Cortex of kidney (tissue), 1 donor: ENCODE measurements around the gene KRTAP5-11.
"Not testable (repeated sequence)": the region's sequence is repeated elsewhere in the genome, so short reads cannot be mapped to it uniquely, and the experiment has no call there.

ENCODE experiments used
- DNase-seq: peaks from one replicate; lab custom pipeline; 2025; lab: John Stamatoyannopoulos, UW

KRTAP5-11 gene

DNA sequence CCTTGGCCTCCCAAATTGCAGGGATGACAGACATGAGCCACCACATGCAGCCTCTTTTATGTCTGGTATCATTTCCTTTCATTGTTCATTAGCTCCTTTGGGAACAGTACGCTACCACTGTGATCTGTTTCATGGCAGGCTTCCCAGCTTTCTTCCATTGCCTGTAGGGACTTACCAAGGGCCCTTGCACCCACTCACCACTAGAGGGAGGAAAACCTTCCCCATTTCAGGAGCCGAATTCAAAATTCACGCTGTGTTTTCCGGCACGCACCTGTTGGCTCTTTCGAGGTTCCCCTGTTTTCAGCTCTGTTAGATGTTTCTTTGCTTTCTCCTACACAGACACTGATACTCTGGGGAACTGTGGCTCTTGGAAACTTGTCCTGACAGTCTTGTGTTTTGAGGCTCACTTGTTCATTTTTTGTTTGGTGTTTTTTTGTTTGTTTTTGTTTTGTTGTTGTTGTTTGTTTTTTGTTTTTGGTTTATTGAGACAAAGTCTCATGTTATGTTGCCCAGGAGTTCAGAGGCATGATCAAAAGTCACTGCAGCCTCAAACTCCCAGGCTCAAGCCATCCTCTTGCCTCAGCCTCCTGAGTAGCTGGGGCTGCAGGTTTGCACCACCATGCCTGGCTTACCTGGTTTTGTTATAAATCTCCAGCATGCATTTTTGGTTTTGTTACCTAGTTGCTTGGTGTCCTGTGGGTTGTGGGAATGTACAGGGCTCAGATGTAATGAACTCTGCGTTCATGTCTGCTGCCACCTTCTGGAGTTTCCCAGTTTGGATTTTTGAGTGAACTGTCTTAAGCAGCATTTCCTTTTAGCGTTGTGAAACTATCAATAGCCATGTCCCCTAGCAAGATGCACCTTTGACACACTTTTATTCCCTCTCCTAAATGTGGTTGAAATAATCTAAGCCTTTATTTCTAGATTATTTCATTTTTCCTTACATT, 2.3 kb downstream of the KRTAP5-11 start:
- no peak for DNase-seq

GRCh38 chr11:71579513-71579912, 3.2 kb downstream of the KRTAP5-11 start:
- not testable (repeated sequence) for DNase-seq

DNA sequence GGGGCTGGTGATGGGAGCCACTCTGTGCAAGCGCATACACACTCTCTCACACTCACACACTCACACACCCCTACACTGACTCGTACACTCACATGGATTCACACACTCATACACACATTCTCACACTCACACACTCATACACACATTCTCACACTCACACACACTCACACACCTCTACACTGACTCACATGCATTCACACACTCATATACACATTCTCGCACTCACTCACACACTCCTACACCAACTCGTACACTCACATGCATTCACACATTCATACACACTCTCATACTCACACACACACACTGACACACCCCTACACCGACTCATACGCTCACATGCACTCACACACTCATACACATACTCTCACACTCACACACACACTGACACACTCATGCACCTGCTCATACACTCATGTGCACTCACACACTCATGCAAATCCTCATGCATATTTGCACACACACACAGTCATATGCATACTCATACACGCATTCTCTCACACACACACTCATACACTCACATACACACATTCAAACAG, 5.1 kb downstream of the KRTAP5-11 start:
- no peak for DNase-seq

- DNase-seq = not testable (repeated sequence)
Observed at GRCh38 chr11:71576688-71577465, 5.8 kb downstream of the KRTAP5-11 start.

GRCh38 chr11:71575723-71576424, 6.8 kb downstream of the KRTAP5-11 start:
- DNase-seq = no peak

GRCh38 chr11:71574418-71574817, 8.3 kb downstream of the KRTAP5-11 start:
- no peak for DNase-seq

DNA sequence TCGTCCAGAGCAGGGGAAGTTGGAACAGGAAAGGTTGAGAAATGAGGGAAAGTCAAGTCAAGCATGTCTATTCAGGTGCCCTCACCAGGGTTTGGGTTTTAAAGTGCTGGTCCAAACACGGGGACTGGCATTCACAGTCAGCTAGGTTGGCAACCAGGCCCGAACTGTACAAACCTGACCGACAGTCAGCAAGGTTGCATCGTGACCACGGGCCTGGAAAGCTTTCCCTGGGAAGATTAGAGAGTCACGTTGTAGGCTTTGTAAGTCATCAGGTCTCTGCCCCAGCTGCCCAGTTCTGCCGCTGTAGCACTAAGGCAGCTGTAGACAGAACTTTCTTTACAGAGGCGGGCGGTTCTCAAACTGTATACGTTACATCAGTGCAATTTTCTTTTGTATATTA, 9.9 kb downstream of the KRTAP5-11 start:
- DNase-seq = no peak

DNA sequence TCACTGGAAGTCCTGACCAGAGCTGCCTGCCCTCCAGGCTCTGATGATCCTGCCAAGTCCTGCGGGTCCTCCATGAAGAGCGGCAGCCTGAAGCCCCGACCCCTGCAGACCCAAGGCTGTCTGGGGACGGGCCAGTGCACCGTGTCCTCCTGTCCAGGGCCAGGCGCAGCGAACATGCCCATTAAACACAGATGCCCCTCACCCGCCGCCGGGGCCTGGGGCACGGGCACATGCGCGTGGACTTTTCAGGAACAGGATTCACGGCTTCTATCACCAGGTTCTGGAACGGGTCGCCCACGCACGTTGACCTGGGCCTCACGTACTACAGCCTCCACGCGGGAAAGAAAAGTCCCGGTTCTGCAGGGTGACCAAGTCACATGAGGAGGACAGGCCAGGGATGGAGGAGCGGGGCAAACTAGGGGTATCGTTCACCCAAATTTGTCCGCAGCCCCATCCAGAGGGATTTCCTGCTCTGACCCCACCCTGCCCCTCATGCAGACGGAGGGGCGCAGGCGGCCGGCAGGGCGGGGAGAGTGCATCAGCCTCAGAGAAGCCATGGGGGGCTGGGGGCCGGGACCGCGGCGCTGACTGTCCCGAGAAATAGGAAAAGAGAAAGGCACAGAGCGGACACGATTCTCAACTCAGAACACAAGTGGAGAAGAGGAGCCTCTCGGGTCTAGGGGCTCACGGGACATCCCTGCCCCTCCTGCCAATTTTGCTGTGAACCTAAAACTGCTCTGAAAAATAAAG, 11.4 kb downstream of the KRTAP5-11 start:
- DNase-seq = not testable (repeated sequence)

- no peak for DNase-seq
Observed at GRCh38 chr11:71568704-71569349, 13.8 kb downstream of the KRTAP5-11 start.

GRCh38 chr11:71567633-71568032, 15.0 kb downstream of the KRTAP5-11 start:
- not testable (repeated sequence) for DNase-seq

DNA sequence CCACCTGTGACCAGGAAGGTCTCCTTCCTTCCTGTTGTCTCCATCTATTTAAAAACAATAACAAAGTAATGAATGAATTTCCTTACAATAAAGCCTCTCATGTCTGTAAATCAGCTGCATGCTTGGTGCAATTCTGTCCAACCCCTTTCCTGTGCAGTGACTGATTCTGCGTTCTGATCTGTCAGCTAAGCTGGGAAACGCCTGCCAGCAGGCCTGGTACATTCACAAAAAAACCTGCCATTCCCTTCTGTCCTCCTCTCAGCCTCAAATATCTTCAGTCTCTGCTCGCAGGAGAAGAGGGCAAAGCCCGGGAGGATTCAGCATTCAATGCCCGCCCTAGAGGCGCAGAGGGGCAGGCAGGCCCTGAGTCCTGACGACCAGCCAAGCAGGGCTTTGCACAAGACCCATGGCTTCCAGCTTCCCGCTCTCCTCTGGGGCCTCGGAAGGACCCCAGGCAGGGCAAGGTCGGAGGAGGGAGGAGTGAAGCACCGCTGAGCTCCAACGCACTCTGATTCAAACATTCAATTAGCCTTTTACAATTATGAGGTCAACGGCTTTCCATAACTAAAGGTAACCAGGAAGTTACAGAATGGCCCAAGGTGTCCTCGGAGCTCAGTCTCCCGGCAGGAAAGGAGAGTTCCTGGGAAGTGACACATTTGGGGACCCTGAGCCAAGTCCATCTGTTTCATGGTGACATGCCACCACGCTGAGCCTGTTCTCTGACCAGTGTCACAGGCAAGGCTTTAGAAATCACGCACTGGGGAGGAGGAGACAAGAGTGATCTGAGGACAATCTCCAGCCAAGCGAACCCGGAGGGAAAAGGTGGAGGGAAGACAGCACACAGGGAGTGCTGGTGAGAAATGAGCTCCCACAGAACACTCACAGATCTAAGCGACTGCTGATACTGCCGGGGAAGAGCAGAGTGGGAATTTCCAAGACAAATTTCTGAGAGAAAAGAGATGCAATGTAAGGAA, 15.8 kb downstream of the KRTAP5-11 start:
- DNase-seq = not testable (repeated sequence)

DNA sequence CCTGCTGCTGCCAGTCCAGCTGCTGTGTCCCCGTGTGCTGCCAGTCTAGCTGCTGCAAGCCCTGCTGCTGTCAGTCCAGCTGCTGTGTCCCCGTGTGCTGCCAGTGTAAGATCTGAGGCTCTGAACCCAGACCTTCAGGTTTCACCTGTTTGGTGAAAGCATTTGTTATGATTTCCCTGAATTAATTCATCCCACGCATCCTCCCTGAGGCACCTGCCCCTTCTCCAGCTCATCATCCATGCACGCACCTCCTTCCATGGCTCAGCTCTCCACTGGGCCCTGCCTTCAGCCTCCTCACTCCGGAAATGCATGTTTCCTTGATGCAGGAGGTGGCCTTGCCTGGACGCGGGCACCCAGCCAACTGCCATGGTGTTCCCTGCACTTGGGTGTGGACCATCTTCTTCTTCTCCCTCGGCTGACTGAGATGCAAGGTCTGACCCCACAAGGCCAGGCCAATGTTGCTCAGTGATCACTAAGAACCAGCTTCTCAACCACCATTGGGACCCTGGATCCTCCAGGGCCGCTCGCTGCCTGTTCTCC, 16.5 kb downstream of the KRTAP5-11 start:
- no peak for DNase-seq

DNA sequence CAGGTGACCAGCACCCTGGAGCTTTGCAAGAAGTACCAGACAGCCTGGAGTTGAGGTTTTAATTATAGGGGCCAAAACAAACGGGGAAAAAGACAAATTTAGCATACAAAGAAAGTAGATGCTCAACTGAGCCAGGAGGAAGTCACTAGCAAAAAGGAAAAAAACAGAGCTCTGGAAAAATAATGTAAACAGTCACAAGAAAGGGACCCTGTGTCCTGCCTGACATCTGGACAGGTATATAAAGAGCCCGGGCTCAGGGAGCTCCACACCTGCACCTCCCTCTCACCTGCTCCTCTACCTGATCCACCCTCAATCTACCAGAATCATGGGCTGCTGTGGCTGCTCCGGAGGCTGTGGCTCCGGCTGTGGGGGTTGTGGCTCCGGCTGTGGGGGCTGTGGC, 17.4 kb downstream of the KRTAP5-11 start, which contains the start of gene KRTAP5-10:
TSS of gene KRTAP5-10 (plus strand) at position 301 of the 400 bp plus-strand sequence. CDS start at position 326, 25 bp downstream.
- no peak for DNase-seq

- DNase-seq = no peak
Observed at GRCh38 chr11:71564430-71564829, 18.2 kb downstream of the KRTAP5-11 start.

- DNase-seq = no peak
Observed at GRCh38 chr11:71563406-71563805, 19.3 kb downstream of the KRTAP5-11 start.

DNA sequence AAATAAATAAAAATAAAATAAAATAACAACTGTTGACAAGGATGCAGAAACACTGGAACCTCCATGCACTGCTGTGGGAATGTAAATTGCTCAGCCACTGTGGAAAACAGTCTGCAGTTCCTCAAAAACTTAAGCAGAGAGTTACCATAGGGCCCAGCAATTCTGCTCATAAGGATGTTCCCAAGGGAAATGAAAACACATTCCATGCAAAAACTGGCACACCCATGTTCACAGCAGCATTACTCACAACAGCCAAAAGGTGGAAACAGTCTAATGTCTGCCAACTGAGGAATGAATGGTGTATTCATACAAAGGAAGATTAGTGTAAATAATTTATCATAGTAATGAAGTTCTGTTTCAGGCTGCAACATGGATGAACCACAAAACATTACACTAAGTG, 20.6 kb downstream of the KRTAP5-11 start:
- DNase-seq = no peak

- DNase-seq = no peak
Observed at GRCh38 chr11:71558996-71559395, 23.7 kb downstream of the KRTAP5-11 start.

DNA sequence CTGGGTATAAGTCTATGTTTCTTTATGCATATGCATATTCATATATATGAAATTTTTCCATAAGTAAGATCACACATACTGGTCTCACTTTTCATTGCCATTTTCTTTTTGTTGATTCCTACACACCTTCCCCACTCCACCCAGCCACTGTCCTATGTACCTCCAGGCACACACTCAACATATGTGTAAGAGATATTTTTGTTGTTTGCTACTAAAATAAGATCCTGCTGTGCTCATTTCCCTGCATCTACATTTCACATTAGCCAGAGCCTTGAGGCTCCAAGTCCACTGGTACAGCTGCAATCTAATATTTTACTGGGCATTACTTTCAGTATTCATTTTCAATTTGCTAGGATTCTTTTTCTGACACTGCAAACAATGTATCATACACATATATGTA, 25.4 kb downstream of the KRTAP5-11 start:
- no peak for DNase-seq

DNA sequence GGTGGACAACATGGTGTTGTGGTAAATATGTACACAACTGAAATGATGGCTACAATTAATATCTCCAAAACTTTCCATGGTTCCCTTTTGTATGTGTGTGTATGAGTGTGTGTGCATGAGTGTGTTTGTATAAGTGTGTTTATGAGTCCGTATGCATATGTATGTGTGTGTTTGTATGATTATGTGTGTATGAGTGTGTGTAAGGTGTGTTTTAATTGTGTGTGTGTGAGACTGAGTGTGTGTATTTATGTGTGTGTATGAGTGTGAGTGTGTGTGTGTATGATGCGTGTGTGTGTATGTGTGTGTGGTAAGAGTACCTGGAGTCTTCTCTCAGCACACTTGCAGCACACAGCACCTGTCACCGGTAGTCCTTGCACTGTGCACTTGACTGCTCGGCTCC, 26.7 kb downstream of the KRTAP5-11 start:
- no peak for DNase-seq
